ENCODE data around the gene ROR1. TPM values are rescaled to one million over a fixed set of nuclear protein-coding genes. Genes with fewer than 3 reads are reported as not detected.

Gene ROR1
- total and polyA plus RNA-seq, 9 donors = 3.0 to 26.1 (median 15.0) TPM

DNA sequence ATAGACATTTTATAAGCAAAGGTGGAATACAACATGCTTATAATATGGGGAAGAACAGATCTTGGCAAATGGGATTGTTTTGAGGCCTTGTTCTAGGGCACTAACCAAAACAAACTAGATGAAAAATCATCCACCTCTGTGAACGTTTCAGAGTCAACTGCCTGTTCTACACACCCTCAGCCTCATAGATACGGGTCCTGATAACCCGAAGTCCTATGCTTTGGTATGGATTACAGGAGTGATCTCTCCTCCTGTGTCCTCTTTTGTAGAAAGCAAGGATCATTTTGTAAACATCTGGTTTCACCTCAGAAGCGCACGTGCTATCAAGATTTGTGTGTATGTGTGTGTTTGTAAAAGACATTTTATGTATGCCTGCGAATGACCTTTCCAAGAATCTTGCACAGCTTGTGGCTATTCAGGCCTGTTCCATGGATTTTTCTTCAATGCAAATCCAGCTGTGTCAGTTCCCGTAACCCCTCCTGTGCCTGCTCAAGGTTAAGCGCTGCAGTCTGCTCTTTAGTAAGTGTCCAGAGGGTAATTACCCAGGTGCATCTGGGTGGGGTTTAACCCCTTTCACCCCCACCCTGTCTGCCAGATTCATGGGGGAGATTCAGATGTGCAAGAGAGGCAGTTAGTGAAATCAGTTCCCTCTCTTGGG, 132.4 kb downstream of the ROR1 start:
- H3K27me3 ChIP-seq = no peaks in the 10 kb centered on the region
- TF ChIP-seq, protein P1, sequence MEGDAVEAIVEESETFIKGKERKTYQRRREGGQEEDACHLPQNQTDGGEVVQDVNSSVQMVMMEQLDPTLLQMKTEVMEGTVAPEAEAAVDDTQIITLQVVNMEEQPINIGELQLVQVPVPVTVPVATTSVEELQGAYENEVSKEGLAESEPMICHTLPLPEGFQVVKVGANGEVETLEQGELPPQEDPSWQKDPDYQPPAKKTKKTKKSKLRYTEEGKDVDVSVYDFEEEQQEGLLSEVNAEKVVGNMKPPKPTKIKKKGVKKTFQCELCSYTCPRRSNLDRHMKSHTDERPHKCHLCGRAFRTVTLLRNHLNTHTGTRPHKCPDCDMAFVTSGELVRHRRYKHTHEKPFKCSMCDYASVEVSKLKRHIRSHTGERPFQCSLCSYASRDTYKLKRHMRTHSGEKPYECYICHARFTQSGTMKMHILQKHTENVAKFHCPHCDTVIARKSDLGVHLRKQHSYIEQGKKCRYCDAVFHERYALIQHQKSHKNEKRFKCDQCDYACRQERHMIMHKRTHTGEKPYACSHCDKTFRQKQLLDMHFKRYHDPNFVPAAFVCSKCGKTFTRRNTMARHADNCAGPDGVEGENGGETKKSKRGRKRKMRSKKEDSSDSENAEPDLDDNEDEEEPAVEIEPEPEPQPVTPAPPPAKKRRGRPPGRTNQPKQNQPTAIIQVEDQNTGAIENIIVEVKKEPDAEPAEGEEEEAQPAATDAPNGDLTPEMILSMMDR (IDR thresholded peaks at IDR 0.05) = no peak
- no peak for TF ChIP-seq POLR2A (IDR thresholded peaks at IDR 0.05)
- TF ChIP-seq EP300 (IDR thresholded peaks at IDR 0.05) = no peak
- 41 to 57% (median 50%) methylated on average over 8 of the region's 8 CpGs for WGBS, 3 donors
- no peak for DNase-seq
- intact Hi-C loops (cut with DNase I) = no loop called here
- no peaks in the 10 kb centered on the region for H3K9me3 ChIP-seq
- no peak overlapping the region for H3K4me3 ChIP-seq
- H3K27ac ChIP-seq = no peak overlapping the region
- H3K36me3 ChIP-seq = no peaks in the 10 kb centered on the region
- no peaks in the 10 kb centered on the region for H3K4me1 ChIP-seq (ENCODE audit: insufficient read depth)

DNA sequence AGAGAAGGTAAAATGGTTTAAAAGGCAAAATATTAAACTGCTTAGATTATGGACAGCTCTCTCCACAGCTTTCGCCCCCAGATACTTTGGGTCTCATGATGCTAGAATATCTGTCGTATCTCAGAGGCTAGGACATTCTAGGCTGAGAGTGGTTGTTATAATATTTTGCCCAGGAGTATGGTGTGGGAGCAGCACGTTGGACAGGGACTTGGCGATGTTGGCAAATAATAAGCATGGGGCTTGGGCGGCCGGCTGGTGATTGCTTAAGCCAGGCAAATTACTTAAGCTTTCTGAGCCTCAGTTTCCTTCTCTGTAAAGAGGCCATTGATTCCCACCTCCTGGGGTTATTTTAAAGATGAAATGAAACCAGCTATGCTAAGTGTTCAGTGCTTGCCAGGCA, 133.2 kb downstream of the ROR1 start:
- Histone ChIP-seq H3K4me1 (ENCODE audit: insufficient read depth) (no peaks in the 10 kb centered on the region), H3K9me3 (no peaks in the 10 kb centered on the region), H3K4me3 (no peak overlapping the region), H3K27ac (no peak overlapping the region), H3K36me3 (no peaks in the 10 kb centered on the region), H3K27me3 (no peaks in the 10 kb centered on the region)
- TF ChIP-seq EP300 (IDR thresholded peaks at IDR 0.05) = no peak
- no peak for TF ChIP-seq POLR2A (IDR thresholded peaks at IDR 0.05)
- TF ChIP-seq, protein P1 (IDR thresholded peaks at IDR 0.05) = no peak
- intact Hi-C loops (cut with DNase I) = no loop called here
- DNase-seq = no peak
- 75 to 84% (median 81%) methylated on average over 6 of the region's 6 CpGs for WGBS, 3 donors

GRCh38 chr1:63908016-63908415, 134.2 kb downstream of the ROR1 start:
- Histone ChIP-seq H3K9me3 (no peaks in the 10 kb centered on the region), H3K4me1 (ENCODE audit: insufficient read depth) (peaks cover 3% of the 10 kb centered on the region), H3K27me3 (no peaks in the 10 kb centered on the region), H3K27ac (no peak overlapping the region), H3K4me3 (no peak overlapping the region), H3K36me3 (no peaks in the 10 kb centered on the region)
- no peak for DNase-seq
- TF ChIP-seq EP300 (IDR thresholded peaks at IDR 0.05) = no peak
- TF ChIP-seq POLR2A (IDR thresholded peaks at IDR 0.05) = no peak
- TF ChIP-seq, protein P1 (IDR thresholded peaks at IDR 0.05) = no peak
- 88 to 99% (median 97%) methylated on average over 1 of the region's 1 CpG for WGBS, 3 donors
- intact Hi-C loops (cut with DNase I) = no loop called here

GRCh38 chr1:63909526-63909925, 135.7 kb downstream of the ROR1 start:
- Histone ChIP-seq H3K4me1 (ENCODE audit: insufficient read depth) (peaks cover 3% of the 10 kb centered on the region), H3K27me3 (no peaks in the 10 kb centered on the region), H3K36me3 (no peaks in the 10 kb centered on the region), H3K4me3 (no peak overlapping the region), H3K27ac (no peak overlapping the region), H3K9me3 (no peaks in the 10 kb centered on the region)
- no peak for TF ChIP-seq EP300 (IDR thresholded peaks at IDR 0.05)
- TF ChIP-seq, protein P1 (IDR thresholded peaks at IDR 0.05) = no peak
- no peak for TF ChIP-seq POLR2A (IDR thresholded peaks at IDR 0.05)
- DNase-seq = no peak
- intact Hi-C loops (cut with DNase I) = no loop called here
- 74 to 80% (median 76%) methylated on average over 6 of the region's 6 CpGs for WGBS, 3 donors
